SK-N-SH (cell line): ENCODE results near the gene MSRB1. TPM values are rescaled to one million over a fixed set of nuclear protein-coding genes. Genes with fewer than 3 reads are reported as not detected.

Experiments
- CTCF ChIA-PET: fragments of 300-600, 350-600 bp; formaldehyde crosslinking; extraction: SDS; loops from one replicate; lab custom pipeline; 2021; lab: Yijun Ruan, JAX
- POLR2A ChIA-PET: fragments of 350-600 bp; sonication (Branson Sonifier 250); formaldehyde crosslinking; extraction: SDS; loops from one replicate; lab custom pipeline; 2020; ENCODE audit warnings: antibody characterized with exemption, inconsistent platforms; lab: Yijun Ruan, JAX
- DNase-seq: peaks from one replicate; pipeline ENCODE4 v3.0.0; 2012
- H2AFZ ChIP-seq: fragments of 200-600 bp; sonication (generic); 2 replicates; pipeline ENCODE4 v1.8.1; 2016; ENCODE audit warnings: antibody characterized with exemption, mild to moderate bottlenecking, low read depth
- H3F3A ChIP-seq: fragments of 200-600 bp; sonication (generic); replicated peaks from 2 replicates; pipeline ENCODE3; 2016; ENCODE audit warnings: antibody characterized with exemption, mild to moderate bottlenecking; ENCODE audit not compliant: insufficient read depth
- H3K27ac ChIP-seq, 2 experiments: fragments of 200-500 bp in 1 of 2; fragments of 200-600 bp in 1 of 2; sonication (Bioruptor generic) in 1 of 2; sonication (generic), shearing (Covaris generic) in 1 of 2; 2 replicates each; pipeline versions ENCODE4 v1.5.1 to v1.6.1; 2014 to 2016; ENCODE audit warnings: low read depth in 2 of 2, inconsistent platforms in 1 of 2, low read length in 1 of 2, mild to moderate bottlenecking in 1 of 2, mixed read lengths in 1 of 2
- H3K27me3 ChIP-seq: fragments of 200-600 bp; sonication (generic), shearing (Covaris generic); 2 replicates; pipeline ENCODE4 v1.6.1; 2016; ENCODE audit warnings: mixed run types; ENCODE audit not compliant: insufficient read depth
- H3K36me3 ChIP-seq, 2 experiments: fragments of 200-500 bp in 1 of 2; fragments of 200-600 bp in 1 of 2; sonication (Bioruptor generic) in 1 of 2; sonication (generic) in 1 of 2; replicated peaks in 1 of 2; 2 replicates each; pipeline versions ENCODE3 to v1.5.1; 2014 to 2016; ENCODE audit warnings: low read length in 1 of 2, mild to moderate bottlenecking in 1 of 2; ENCODE audit not compliant: insufficient read depth in 2 of 2, control insufficient read depth in 1 of 2
- H3K4me1 ChIP-seq, 2 experiments: fragments of 200-500 bp in 1 of 2; fragments of 200-600 bp in 1 of 2; sonication (Bioruptor generic) in 1 of 2; sonication (generic), shearing (Covaris generic) in 1 of 2; 2 replicates each; pipeline versions ENCODE4 v1.5.1 to v1.6.1; 2014 to 2016; ENCODE audit warnings: low read depth in 1 of 2, low read length in 1 of 2, mixed run types in 1 of 2; ENCODE audit not compliant: insufficient read depth in 2 of 2, control insufficient read depth in 1 of 2
- H3K4me2 ChIP-seq: fragments of 200-600 bp; sonication (generic), shearing (Covaris generic); 2 replicates; pipeline ENCODE4 v1.6.1; 2017; ENCODE audit warnings: mixed run types
- H3K4me3 ChIP-seq, 2 experiments: fragments of 200-500 bp in 1 of 2; fragments of 200-600 bp in 1 of 2; sonication (Bioruptor generic) in 1 of 2; sonication (generic), shearing (Covaris generic) in 1 of 2; 2 replicates each; pipeline versions ENCODE4 v1.5.1 to v1.8.1; 2014 to 2016; ENCODE audit warnings: low read depth in 2 of 2, inconsistent platforms in 1 of 2, low read length in 1 of 2, mild to moderate bottlenecking in 1 of 2, mixed read lengths in 1 of 2, moderate library complexity in 1 of 2
- H3K79me2 ChIP-seq: fragments of 200-600 bp; sonication (generic); 2 replicates; pipeline ENCODE4 v1.8.1; 2017; ENCODE audit warnings: mild to moderate bottlenecking; ENCODE audit not compliant: insufficient read depth
- H3K9ac ChIP-seq: fragments of 200-600 bp; sonication (generic); 2 replicates; pipeline ENCODE4 v1.6.1; 2017; ENCODE audit warnings: mixed run types
- H3K9me2 ChIP-seq: fragments of 200-600 bp; sonication (generic); 2 replicates; pipeline ENCODE4 v1.6.1; 2017; ENCODE audit warnings: mixed run types
- H3K9me3 ChIP-seq: fragments of 200-600 bp; sonication (generic); 2 replicates; pipeline ENCODE4 v1.6.1; 2017; ENCODE audit warnings: mixed run types, mild to moderate bottlenecking, moderate library complexity
- H4K20me1 ChIP-seq: fragments of 200-600 bp; sonication (generic); 2 replicates; pipeline ENCODE4 v1.6.1; 2017; ENCODE audit warnings: mild to moderate bottlenecking, mixed run types; ENCODE audit not compliant: insufficient read depth
- CHD2 ChIP-seq: fragments of 150-350 bp; IDR thresholded peaks from 2 replicates; pipeline ENCODE4 v1.6.1; 2018; ENCODE audit warnings: low read length; ENCODE audit not compliant: partially characterized antibody
- ELF1 ChIP-seq: IDR thresholded peaks from 2 replicates; pipeline ENCODE4 v1.4.0; 2012
- EP300 ChIP-seq, 2 experiments: IDR thresholded peaks; 2 replicates each; pipeline versions ENCODE4 v1.4.0 to v1.6.1; 2012; ENCODE audit warnings: borderline replicate concordance in 1 of 2, low read depth in 1 of 2, low read length in 1 of 2
- EZH2phosphoT487 ChIP-seq: fragments of 200-600 bp; sonication (generic); IDR thresholded peaks from 2 replicates; pipeline ENCODE4 v1.6.1; 2017; ENCODE audit warnings: low read depth, mixed run types, mild to moderate bottlenecking, antibody characterized with exemption, moderate library complexity, borderline replicate concordance
- FOSL2 ChIP-seq: IDR thresholded peaks from 2 replicates; pipeline ENCODE4 v1.4.0; 2012; ENCODE audit warnings: low read depth, mild to moderate bottlenecking, moderate library complexity, borderline replicate concordance
- FOXJ3 ChIP-seq: sonication (generic); formaldehyde crosslinking; IDR thresholded peaks from 2 replicates; pipeline ENCODE4 v1.5.1; 2020; ENCODE audit warnings: mild to moderate bottlenecking, missing genetic modification reagents
- FOXM1 ChIP-seq: IDR thresholded peaks from 2 replicates; pipeline ENCODE4 v1.4.0; 2012; ENCODE audit warnings: low read depth, mild to moderate bottlenecking
- GABPA ChIP-seq: IDR thresholded peaks from 2 replicates; pipeline ENCODE4 v1.4.0; 2012; ENCODE audit warnings: low read depth, mild to moderate bottlenecking
- GATA2 ChIP-seq: sonication (generic); formaldehyde crosslinking; IDR thresholded peaks from 2 replicates; pipeline ENCODE4 v1.5.0; 2020; ENCODE audit warnings: mild to moderate bottlenecking, missing genetic modification reagents
- JUND ChIP-seq: IDR thresholded peaks from 2 replicates; pipeline ENCODE4 v1.4.0; 2012
- MEF2A ChIP-seq: IDR thresholded peaks from 2 replicates; pipeline ENCODE4 v1.4.0; 2012; ENCODE audit warnings: low read depth, borderline replicate concordance
- MXI1 ChIP-seq: IDR thresholded peaks from 2 replicates; pipeline ENCODE4 v1.6.1; 2012; ENCODE audit warnings: mild to moderate bottlenecking, low read depth, low read length, improper control_type of control experiment
- NFIC ChIP-seq: IDR thresholded peaks from 2 replicates; pipeline ENCODE4 v1.4.0; 2012; ENCODE audit warnings: borderline replicate concordance
- NRF1 ChIP-seq: IDR thresholded peaks from 2 replicates; pipeline ENCODE4 v1.6.1; 2012; ENCODE audit warnings: low read depth, mild to moderate bottlenecking, low read length
- RAD21 ChIP-seq: IDR thresholded peaks from 2 replicates; pipeline ENCODE4 v1.6.1; 2012; ENCODE audit warnings: mild to moderate bottlenecking, low read length
- RFX5 ChIP-seq: IDR thresholded peaks from 2 replicates; pipeline ENCODE4 v1.6.1; 2012; ENCODE audit warnings: mild to moderate bottlenecking, improper control_type of control experiment, low read length
- RXRA ChIP-seq: IDR thresholded peaks from 2 replicates; pipeline ENCODE4 v1.4.0; 2012; ENCODE audit warnings: low read depth, mild to moderate bottlenecking, borderline replicate concordance
- SIN3A ChIP-seq: IDR thresholded peaks from 2 replicates; pipeline ENCODE4 v1.6.1; 2012; ENCODE audit warnings: low read depth, mild to moderate bottlenecking, low read length, moderate library complexity, borderline replicate concordance
- SMC3 ChIP-seq: IDR thresholded peaks from 2 replicates; pipeline ENCODE4 v1.6.1; 2012; ENCODE audit warnings: low read depth, low read length, improper control_type of control experiment
- TAF1 ChIP-seq: IDR thresholded peaks from 2 replicates; pipeline ENCODE4 v1.6.1; 2012; ENCODE audit warnings: low read depth, mild to moderate bottlenecking, low read length, moderate library complexity, borderline replicate concordance
- TCF12 ChIP-seq: IDR thresholded peaks from 2 replicates; pipeline ENCODE4 v1.4.0; 2012
- YY1 ChIP-seq: IDR thresholded peaks from 2 replicates; pipeline ENCODE4 v1.4.0; 2012; ENCODE audit warnings: low read depth, mild to moderate bottlenecking
- WGBS: methylation state at CpG from one replicate; pipeline ENCODE4 v1.1.6; 2017; ENCODE audit warnings: low lambda C conversion rate; 5-methylcytosine and 5-hydroxymethylcytosine counted together
- polyA plus RNA-seq, 3 experiments: library from polyadenylated mRNA; depleted of rRNA; stranded (reverse); fragments of >200 nt; gene quantifications; 2 replicates each; pipeline ENCODE4 v1.2.3, GENCODE V29; 2012
- TF ChIP-seq, protein P1 (sequence below): fragments of 150-350 bp; IDR thresholded peaks from 2 replicates; pipeline ENCODE4 v1.6.1; 2016; ENCODE audit warnings: mild to moderate bottlenecking, low read depth, low read length
- TF ChIP-seq, protein P2 (sequence below): IDR thresholded peaks from 2 replicates; pipeline ENCODE4 v1.6.1; 2012; ENCODE audit warnings: mild to moderate bottlenecking, low read depth, low read length, moderate library complexity
- TF ChIP-seq, protein P3 (sequence below): IDR thresholded peaks from 2 replicates; pipeline ENCODE4 v1.4.0; 2012; ENCODE audit warnings: low read depth, borderline replicate concordance
- TF ChIP-seq, protein P4 (sequence below): IDR thresholded peaks from 2 replicates; pipeline ENCODE4; 2012
- TF ChIP-seq, protein P5 (sequence below): IDR thresholded peaks from 2 replicates; pipeline ENCODE4 v1.4.0; 2012; ENCODE audit warnings: low read depth

MSRB1 gene
- polyA plus RNA-seq, 1 of the 3 experiments (the other 2 are of a cell fraction), result 31.4 TPM

DNA sequence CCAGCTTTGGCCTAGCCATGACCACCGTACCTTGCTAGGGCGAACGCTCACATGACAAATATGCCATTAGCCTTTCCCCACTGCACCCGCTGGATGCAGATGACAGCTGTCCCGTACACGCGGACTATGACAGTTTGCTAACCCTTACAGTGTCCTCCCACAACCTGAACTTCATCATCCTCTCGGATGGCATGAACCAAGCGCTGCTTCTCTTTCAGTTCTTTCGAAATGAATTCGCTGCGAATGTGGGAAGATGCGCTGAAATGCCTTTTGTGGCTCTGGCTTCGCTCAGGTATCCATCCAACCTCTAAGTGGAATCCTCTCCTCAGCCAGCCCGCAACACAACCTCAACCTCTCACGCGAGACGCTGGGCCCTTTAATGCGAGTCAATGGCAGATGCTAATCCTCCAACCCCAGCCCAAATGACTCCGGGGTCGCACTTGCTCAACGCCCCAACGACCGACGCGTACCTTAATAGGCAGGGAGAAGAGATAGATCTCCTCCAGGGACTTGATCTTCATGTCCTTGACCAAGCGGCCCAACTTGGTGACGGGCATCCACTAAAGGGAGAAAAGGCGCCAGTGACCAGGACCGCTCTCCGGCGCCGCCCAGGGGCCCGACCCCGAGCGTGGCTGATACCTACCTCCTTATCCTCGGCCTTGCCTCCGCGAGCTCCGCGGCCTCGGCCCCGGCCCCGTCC, 21.0 kb upstream of the MSRB1 start:
- Histone ChIP-seq H2AFZ (no peak overlapping the region), H3K4me1 (peaks cover 0 to 43% of the 10 kb centered on the region in 2 experiments; a peak in 1 of 4 replicates), H3K4me3 (peak overlapping the region; percentile 86 to 98), H3K9ac (peak overlapping the region; percentile 92), H3K79me2 (peaks cover 72% of the 10 kb centered on the region), H3K36me3 (peaks cover 19 to 24% of the 10 kb centered on the region in 2 experiments), H3K27ac (peak overlapping the region; percentile 76 to 90), H3F3A (peaks cover 36% of the 10 kb centered on the region), H4K20me1 (peaks cover 38% of the 10 kb centered on the region), H3K9me3 (no peaks in the 10 kb centered on the region), H3K9me2 (no peaks in the 10 kb centered on the region), H3K4me2 (peak overlapping the region; percentile 90), H3K27me3 (no peaks in the 10 kb centered on the region)
- WGBS, result 3% methylated on average over 17 of the region's 44 CpGs
- POLR2A ChIA-PET, result interaction anchor here (0.6 to 2.0 kb wide), 22 partner anchors 9 to 505 kb away, joined by 3 to 17 read pairs (median 6); partner anchors contain the start of genes ECI1, FAHD1, GFER and HAGH
- no peak for DNase-seq
- CTCF ChIA-PET, result interaction anchor here (1.0 to 2.8 kb wide), 5 partner anchors 19 to 53 kb away, joined by 3 to 12 read pairs (median 5); no protein-coding TSS in a partner anchor
- TF ChIP-seq SIN3A, result no peak
- TF ChIP-seq, protein P1, sequence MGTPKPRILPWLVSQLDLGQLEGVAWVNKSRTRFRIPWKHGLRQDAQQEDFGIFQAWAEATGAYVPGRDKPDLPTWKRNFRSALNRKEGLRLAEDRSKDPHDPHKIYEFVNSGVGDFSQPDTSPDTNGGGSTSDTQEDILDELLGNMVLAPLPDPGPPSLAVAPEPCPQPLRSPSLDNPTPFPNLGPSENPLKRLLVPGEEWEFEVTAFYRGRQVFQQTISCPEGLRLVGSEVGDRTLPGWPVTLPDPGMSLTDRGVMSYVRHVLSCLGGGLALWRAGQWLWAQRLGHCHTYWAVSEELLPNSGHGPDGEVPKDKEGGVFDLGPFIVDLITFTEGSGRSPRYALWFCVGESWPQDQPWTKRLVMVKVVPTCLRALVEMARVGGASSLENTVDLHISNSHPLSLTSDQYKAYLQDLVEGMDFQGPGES, result no peak
- TF ChIP-seq EZH2phosphoT487, result no peak
- TF ChIP-seq ELF1, result no peak
- TF ChIP-seq FOXJ3, result no peak
- TF ChIP-seq, protein P2, sequence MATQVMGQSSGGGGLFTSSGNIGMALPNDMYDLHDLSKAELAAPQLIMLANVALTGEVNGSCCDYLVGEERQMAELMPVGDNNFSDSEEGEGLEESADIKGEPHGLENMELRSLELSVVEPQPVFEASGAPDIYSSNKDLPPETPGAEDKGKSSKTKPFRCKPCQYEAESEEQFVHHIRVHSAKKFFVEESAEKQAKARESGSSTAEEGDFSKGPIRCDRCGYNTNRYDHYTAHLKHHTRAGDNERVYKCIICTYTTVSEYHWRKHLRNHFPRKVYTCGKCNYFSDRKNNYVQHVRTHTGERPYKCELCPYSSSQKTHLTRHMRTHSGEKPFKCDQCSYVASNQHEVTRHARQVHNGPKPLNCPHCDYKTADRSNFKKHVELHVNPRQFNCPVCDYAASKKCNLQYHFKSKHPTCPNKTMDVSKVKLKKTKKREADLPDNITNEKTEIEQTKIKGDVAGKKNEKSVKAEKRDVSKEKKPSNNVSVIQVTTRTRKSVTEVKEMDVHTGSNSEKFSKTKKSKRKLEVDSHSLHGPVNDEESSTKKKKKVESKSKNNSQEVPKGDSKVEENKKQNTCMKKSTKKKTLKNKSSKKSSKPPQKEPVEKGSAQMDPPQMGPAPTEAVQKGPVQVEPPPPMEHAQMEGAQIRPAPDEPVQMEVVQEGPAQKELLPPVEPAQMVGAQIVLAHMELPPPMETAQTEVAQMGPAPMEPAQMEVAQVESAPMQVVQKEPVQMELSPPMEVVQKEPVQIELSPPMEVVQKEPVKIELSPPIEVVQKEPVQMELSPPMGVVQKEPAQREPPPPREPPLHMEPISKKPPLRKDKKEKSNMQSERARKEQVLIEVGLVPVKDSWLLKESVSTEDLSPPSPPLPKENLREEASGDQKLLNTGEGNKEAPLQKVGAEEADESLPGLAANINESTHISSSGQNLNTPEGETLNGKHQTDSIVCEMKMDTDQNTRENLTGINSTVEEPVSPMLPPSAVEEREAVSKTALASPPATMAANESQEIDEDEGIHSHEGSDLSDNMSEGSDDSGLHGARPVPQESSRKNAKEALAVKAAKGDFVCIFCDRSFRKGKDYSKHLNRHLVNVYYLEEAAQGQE, result no peak
- TF ChIP-seq YY1, result no peak
- TF ChIP-seq RXRA, result no peak
- TF ChIP-seq NFIC, result no peak
- no peak for TF ChIP-seq RFX5
- peak; percentile 21 for TF ChIP-seq CHD2
- TF ChIP-seq TCF12, result no peak
- TF ChIP-seq, protein P3, sequence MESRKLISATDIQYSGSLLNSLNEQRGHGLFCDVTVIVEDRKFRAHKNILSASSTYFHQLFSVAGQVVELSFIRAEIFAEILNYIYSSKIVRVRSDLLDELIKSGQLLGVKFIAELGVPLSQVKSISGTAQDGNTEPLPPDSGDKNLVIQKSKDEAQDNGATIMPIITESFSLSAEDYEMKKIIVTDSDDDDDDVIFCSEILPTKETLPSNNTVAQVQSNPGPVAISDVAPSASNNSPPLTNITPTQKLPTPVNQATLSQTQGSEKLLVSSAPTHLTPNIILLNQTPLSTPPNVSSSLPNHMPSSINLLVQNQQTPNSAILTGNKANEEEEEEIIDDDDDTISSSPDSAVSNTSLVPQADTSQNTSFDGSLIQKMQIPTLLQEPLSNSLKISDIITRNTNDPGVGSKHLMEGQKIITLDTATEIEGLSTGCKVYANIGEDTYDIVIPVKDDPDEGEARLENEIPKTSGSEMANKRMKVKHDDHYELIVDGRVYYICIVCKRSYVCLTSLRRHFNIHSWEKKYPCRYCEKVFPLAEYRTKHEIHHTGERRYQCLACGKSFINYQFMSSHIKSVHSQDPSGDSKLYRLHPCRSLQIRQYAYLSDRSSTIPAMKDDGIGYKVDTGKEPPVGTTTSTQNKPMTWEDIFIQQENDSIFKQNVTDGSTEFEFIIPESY, result no peak
- no peak for TF ChIP-seq TAF1
- no peak for TF ChIP-seq FOSL2
- no peak for TF ChIP-seq JUND
- no peak for TF ChIP-seq SMC3
- TF ChIP-seq, protein P4, sequence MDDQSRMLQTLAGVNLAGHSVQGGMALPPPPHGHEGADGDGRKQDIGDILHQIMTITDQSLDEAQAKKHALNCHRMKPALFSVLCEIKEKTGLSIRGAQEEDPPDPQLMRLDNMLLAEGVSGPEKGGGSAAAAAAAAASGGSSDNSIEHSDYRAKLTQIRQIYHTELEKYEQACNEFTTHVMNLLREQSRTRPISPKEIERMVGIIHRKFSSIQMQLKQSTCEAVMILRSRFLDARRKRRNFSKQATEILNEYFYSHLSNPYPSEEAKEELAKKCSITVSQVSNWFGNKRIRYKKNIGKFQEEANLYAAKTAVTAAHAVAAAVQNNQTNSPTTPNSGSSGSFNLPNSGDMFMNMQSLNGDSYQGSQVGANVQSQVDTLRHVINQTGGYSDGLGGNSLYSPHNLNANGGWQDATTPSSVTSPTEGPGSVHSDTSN, result no peak
- no peak for TF ChIP-seq FOXM1
- TF ChIP-seq EP300 (IDR thresholded peaks at IDR 0.05; ENCODE audit: borderline replicate concordance in 1 of 2, low read depth in 1 of 2, low read length in 1 of 2), result no peak
- no peak for TF ChIP-seq MEF2A
- TF ChIP-seq NRF1, result no peak
- peak; percentile 81 for TF ChIP-seq MXI1
- no peak for TF ChIP-seq GATA2 (CRISPR knock-in tag)
- no peak for TF ChIP-seq RAD21
- TF ChIP-seq, protein P5, sequence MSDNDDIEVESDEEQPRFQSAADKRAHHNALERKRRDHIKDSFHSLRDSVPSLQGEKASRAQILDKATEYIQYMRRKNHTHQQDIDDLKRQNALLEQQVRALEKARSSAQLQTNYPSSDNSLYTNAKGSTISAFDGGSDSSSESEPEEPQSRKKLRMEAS, result 0 out of 2 replicates have a peak, but pooled peaks have one; percentile 19
- no peak for TF ChIP-seq GABPA
